GM23338 (cell line): ENCODE results near the gene PPP1R14B. TPM values are rescaled to one million over a fixed set of nuclear protein-coding genes. Genes with fewer than 3 reads are reported as not detected.
A peak's percentile ranks its signal among the peaks of the same experiment; 100 is the strongest.

Experiments
- ATAC-seq: fragments of 200-7000 bp; cut with Tn5 transposase; 3 replicates; pipeline ENCODE4 v1.9.1; 2020
- DNase-seq: peaks from one replicate; pipeline ENCODE4 v3.0.0-alpha.2; 2015; ENCODE audit warnings: low spot score
- H2AFZ ChIP-seq: fragments of 200-600 bp; sonication (generic); 2 replicates; pipeline ENCODE4 v1.8.0; 2016; ENCODE audit warnings: antibody characterized with exemption, mild to moderate bottlenecking, moderate library complexity
- H3F3A ChIP-seq: fragments of 200-600 bp; sonication (generic); replicated peaks from 2 replicates; pipeline ENCODE4 v1.8.0; 2017; ENCODE audit warnings: antibody characterized with exemption, mixed run types, low read depth
- H3K27ac ChIP-seq: fragments of 200-600 bp; sonication (generic); 2 replicates; pipeline ENCODE4 v1.6.1; 2016; ENCODE audit warnings: low read depth
- H3K27me3 ChIP-seq: fragments of 200-600 bp; sonication (generic); 2 replicates; pipeline ENCODE4 v1.8.0; 2016; ENCODE audit warnings: mild to moderate bottlenecking, mixed run types, moderate library complexity; ENCODE audit not compliant: insufficient read depth
- H3K36me3 ChIP-seq: fragments of 200-600 bp; sonication (generic); 2 replicates; pipeline ENCODE4 v1.8.0; 2016; ENCODE audit warnings: mild to moderate bottlenecking; ENCODE audit not compliant: insufficient read depth
- H3K4me1 ChIP-seq: fragments of 200-600 bp; sonication (generic); 2 replicates; pipeline ENCODE4 v1.8.0; 2016; ENCODE audit warnings: mild to moderate bottlenecking, moderate library complexity; ENCODE audit not compliant: insufficient read depth
- H3K4me2 ChIP-seq: fragments of 200-600 bp; sonication (generic); 2 replicates; pipeline ENCODE4 v1.7.1; 2017; ENCODE audit warnings: mixed run types
- H3K4me3 ChIP-seq: fragments of 200-600 bp; sonication (generic); 2 replicates; pipeline ENCODE4 v1.6.1; 2016; ENCODE audit warnings: mixed run types
- H3K79me2 ChIP-seq: fragments of 200-600 bp; sonication (generic); replicated peaks from 2 replicates; pipeline ENCODE4 v1.8.0; 2017; ENCODE audit warnings: mild to moderate bottlenecking; ENCODE audit not compliant: insufficient read depth
- H3K9me2 ChIP-seq: fragments of 200-600 bp; sonication (generic); 2 replicates; pipeline ENCODE4 v1.8.0; 2017; ENCODE audit not compliant: insufficient read depth
- H4K20me1 ChIP-seq: fragments of 200-600 bp; sonication (generic); replicated peaks from 2 replicates; pipeline ENCODE4 v1.8.0; 2017; ENCODE audit warnings: mild to moderate bottlenecking; ENCODE audit not compliant: insufficient read depth
- H3K27ac Mint-ChIP-seq: 2 replicates; pipeline ENCODE4 v1.8.0; 2020; ENCODE audit warnings: inconsistent platforms, mild to moderate bottlenecking, moderate library complexity, mixed read lengths
- H3K27me3 Mint-ChIP-seq: 3 replicates; pipeline ENCODE4 v1.8.0; 2022; ENCODE audit warnings: low read depth, mild to moderate bottlenecking, moderate library complexity, mixed read lengths, inconsistent platforms; ENCODE audit not compliant: insufficient read depth, poor library complexity
- H3K36me3 Mint-ChIP-seq: 3 replicates; pipeline ENCODE4 v1.8.0; 2021; ENCODE audit warnings: low read depth, mild to moderate bottlenecking, inconsistent platforms, moderate library complexity, mixed read lengths
- H3K4me1 Mint-ChIP-seq: 3 replicates; pipeline ENCODE4 v1.8.0; 2020; ENCODE audit warnings: mild to moderate bottlenecking, inconsistent platforms, mixed read lengths
- H3K4me3 Mint-ChIP-seq: 3 replicates; pipeline ENCODE4 v1.8.0; 2021; ENCODE audit warnings: moderate library complexity, mild to moderate bottlenecking, inconsistent platforms, mixed read lengths
- H3K9me3 Mint-ChIP-seq: 3 replicates; pipeline ENCODE4 v1.8.0; 2020; ENCODE audit warnings: moderate library complexity, mild to moderate bottlenecking, inconsistent platforms, mixed read lengths
- CREB1 ChIP-seq: fragments of 250-450 bp; sonication (Bioruptor Pico); IDR thresholded peaks from 2 replicates; pipeline ENCODE4 v1.5.0; 2020; ENCODE audit warnings: low read depth, mild to moderate bottlenecking, moderate library complexity
- CTCF ChIP-seq, 2 experiments: fragments of 200-600 bp in 1 of 2; sonication (generic) in 1 of 2; conservative IDR thresholded peaks; 2 replicates each; pipeline versions ENCODE4 v1.5.1 to v1.6.1; 2016 to 2017; ENCODE audit warnings: antibody characterized with exemption in 2 of 2, low read depth in 2 of 2, mild to moderate bottlenecking in 2 of 2, moderate library complexity in 1 of 2
- EZH2 ChIP-seq: fragments of 200-600 bp; sonication (generic); IDR thresholded peaks from one replicate; pipeline ENCODE4 v1.8.0; 2017; ENCODE audit warnings: antibody characterized with exemption, mild to moderate bottlenecking, low read depth; ENCODE audit not compliant: unreplicated experiment
- NANOG ChIP-seq: IDR thresholded peaks from 2 replicates; pipeline ENCODE4 v1.6.1; 2016; ENCODE audit warnings: antibody characterized with exemption, borderline replicate concordance
- STAT1 ChIP-seq: IDR thresholded peaks from one replicate; pipeline ENCODE4 v1.6.1; 2016; ENCODE audit warnings: antibody characterized with exemption; ENCODE audit not compliant: unreplicated experiment
- ZNF331 ChIP-seq: fragments of 250-450 bp; sonication (Bioruptor Pico); IDR thresholded peaks from 2 replicates; pipeline ENCODE4 v1.5.0; 2020; ENCODE audit warnings: low read depth, mild to moderate bottlenecking, moderate library complexity
- ZNF462 ChIP-seq: fragments of 250-450 bp; sonication (Bioruptor Pico); IDR thresholded peaks from 2 replicates; pipeline ENCODE4 v1.5.0; 2020; ENCODE audit warnings: mild to moderate bottlenecking, moderate library complexity
- polyA plus RNA-seq: library from polyadenylated mRNA; unstranded; fragments of >200 nt; fragmentation: Nextera tagmentation; extraction: Ambion mirVana; gene quantifications from 2 replicates; pipeline ENCODE4 v1.2.1, GENCODE V29; 2016
- total RNA-seq: library from RNA; depleted of rRNA; stranded (reverse); fragments of >200 nt; shearing (Covaris generic); gene quantifications from 2 replicates; pipeline ENCODE4 v1.2.3, GENCODE V29; 2014

Gene PPP1R14B
- total and polyA plus RNA-seq, 2 experiments from 2014 or later: 250 to 315 TPM

DNA sequence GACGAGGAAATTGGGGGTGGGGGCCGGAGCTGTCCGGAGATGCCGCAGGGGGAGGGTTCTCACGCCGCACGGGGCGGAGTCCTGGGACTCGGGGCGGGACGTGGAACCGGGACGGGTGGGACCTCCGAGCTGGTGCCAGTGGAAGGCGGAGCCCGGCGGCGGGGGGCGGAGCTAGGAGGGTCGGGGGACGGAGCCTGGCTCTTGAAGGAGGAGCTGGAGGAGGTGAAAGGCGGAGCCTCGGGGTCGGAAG lies 5.6 kb downstream of the PPP1R14B start (continued):
- no peak for TF ChIP-seq ZNF462 (CRISPR knock-in tag)
- no peak for TF ChIP-seq EZH2
- no peak for TF ChIP-seq CTCF (conservative IDR thresholded peaks at IDR 0.05; ENCODE audit: low read depth in 2 of 2)

- DNase-seq: peak; percentile 98
- peaks cover 24% of the 10 kb centered on the region for H3K36me3 Mint-ChIP-seq
- peak within 1 kb of the TSS; percentile 93 for H3K4me3 Mint-ChIP-seq
- no peaks in the 10 kb centered on the region; the same call in 1 of the 2 replicates for H4K20me1 ChIP-seq
- peaks cover 26% of the 10 kb centered on the region for H3F3A ChIP-seq
- peaks cover 27% of the 10 kb centered on the region for H3K4me1 Mint-ChIP-seq
- peaks cover 17% of the 10 kb centered on the region; the same call in 1 of the 2 replicates for H3K4me1 ChIP-seq
- no peaks in the 10 kb centered on the region for H3K9me2 ChIP-seq
- H3K36me3 ChIP-seq: no peaks in the 10 kb centered on the region
- H3K9me3 Mint-ChIP-seq: no peaks in the 10 kb centered on the region
- peaks cover 19% of the 10 kb centered on the region for H3K79me2 ChIP-seq
- ATAC-seq: peak; percentile 48
- peak within 1 kb of the TSS; percentile 97 for H3K4me3 ChIP-seq
- peak within 1 kb of the TSS; percentile 98 for H3K27ac Mint-ChIP-seq
- H3K4me2 ChIP-seq: peak within 1 kb of the TSS; percentile 96
- no peak within 1 kb of the TSS; the same call in 1 of the 2 replicates for H2AFZ ChIP-seq
- H3K27me3 Mint-ChIP-seq: peaks cover 28% of the 10 kb centered on the region
- H3K27ac ChIP-seq: peak within 1 kb of the TSS; percentile 94; the same call in 1 of the 2 replicates
- no peaks in the 10 kb centered on the region for H3K27me3 ChIP-seq
- TF ChIP-seq CREB1 (CRISPR knock-in tag): peak; percentile 93
- TF ChIP-seq STAT1: no peak
- no peak for TF ChIP-seq ZNF462 (CRISPR knock-in tag)
- no peak for TF ChIP-seq NANOG
- TF ChIP-seq ZNF331: no peak
Measured at GRCh38 chr11:64240435-64241240, 6.1 kb downstream of the PPP1R14B start, which contains the start of gene FKBP2. FKBP2 (plus strand) TSS chr11:64241095; CDS start chr11:64242388, 1,293 bp downstream.
